GM19240 (cell line): ENCODE results near the gene ATP7B.

Source experiments
- DNase-seq: peaks from one replicate; pipeline ENCODE4 v3.0.0; 2011; ENCODE audit warnings: low spot score; ENCODE audit not compliant: insufficient read length

Gene ATP7B

GRCh38 chr13:51950722-51951121, 60.5 kb downstream of the ATP7B start:
- DNase-seq = no peak

DNA sequence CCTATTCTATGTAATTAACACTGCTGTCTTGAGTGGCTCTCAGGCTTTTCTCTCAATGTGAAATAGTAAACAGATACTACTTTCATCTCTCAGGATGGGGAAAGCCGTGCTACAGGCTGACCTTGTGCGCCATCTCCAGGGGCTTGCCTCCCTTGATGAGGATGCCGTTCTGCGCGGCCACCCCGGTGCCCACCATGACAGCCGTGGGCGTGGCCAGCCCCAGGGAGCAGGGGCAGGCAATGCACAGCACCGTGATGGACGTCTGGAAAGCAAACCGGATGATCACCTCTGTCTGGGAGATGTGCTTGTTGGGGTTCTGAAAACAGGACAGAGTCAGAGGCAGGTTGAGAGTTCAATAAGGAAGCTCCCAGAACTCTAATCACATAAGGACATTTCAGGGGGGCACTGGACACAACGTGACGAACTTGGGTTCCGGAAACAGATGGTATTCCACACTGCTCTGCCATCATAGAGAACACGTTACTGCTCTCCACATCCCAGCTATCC, 65.0 kb downstream of the ATP7B start:
- no peak for DNase-seq

GRCh38 chr13:51945149-51945548, 66.1 kb downstream of the ATP7B start:
- DNase-seq = no peak

- DNase-seq = no peak
Measured at GRCh38 chr13:51944428-51944827, 66.8 kb downstream of the ATP7B start.

DNA sequence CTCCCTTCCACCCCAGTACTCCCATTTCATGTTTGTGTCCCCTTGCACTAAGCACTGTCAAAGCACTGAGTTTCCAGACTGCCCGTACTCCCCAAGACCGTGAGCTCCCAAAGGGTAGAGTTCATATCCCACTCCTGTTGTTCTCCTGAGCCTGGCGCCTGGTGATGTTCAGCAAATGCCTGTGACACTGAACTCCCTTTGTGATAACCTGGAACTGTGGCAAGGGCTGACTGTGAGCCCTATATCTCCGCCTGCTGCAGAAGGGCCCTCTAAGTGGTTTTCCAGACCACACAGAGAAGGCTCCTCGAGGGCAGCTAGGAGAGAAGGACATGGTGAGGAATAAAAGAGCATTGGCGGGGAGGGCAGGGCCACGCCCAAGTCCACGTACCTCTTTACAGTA, 67.5 kb downstream of the ATP7B start:
- no peak for DNase-seq

DNA sequence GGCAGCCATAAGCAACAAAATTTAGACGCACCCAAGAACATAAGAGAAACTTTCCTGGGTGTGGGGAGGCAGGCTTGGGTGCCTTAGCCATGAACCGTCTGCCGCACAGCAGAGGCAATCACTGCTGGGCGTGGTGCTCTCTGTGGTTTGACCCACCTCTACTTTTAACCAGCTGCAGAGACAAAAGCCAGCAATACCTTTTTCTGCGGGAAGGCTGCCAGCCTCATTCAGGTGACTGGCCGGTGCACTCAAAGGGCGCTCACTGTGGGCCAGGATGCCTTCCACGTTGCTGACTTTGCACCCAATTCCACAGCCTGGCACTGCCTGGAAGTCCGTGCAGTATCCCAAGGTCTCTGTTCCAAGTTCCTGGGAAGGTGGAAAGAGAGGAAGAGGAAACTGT, 69.1 kb downstream of the ATP7B start:
- DNase-seq = no peak

- DNase-seq = no peak
Measured at GRCh38 chr13:51938454-51938853, 72.8 kb downstream of the ATP7B start.

DNA sequence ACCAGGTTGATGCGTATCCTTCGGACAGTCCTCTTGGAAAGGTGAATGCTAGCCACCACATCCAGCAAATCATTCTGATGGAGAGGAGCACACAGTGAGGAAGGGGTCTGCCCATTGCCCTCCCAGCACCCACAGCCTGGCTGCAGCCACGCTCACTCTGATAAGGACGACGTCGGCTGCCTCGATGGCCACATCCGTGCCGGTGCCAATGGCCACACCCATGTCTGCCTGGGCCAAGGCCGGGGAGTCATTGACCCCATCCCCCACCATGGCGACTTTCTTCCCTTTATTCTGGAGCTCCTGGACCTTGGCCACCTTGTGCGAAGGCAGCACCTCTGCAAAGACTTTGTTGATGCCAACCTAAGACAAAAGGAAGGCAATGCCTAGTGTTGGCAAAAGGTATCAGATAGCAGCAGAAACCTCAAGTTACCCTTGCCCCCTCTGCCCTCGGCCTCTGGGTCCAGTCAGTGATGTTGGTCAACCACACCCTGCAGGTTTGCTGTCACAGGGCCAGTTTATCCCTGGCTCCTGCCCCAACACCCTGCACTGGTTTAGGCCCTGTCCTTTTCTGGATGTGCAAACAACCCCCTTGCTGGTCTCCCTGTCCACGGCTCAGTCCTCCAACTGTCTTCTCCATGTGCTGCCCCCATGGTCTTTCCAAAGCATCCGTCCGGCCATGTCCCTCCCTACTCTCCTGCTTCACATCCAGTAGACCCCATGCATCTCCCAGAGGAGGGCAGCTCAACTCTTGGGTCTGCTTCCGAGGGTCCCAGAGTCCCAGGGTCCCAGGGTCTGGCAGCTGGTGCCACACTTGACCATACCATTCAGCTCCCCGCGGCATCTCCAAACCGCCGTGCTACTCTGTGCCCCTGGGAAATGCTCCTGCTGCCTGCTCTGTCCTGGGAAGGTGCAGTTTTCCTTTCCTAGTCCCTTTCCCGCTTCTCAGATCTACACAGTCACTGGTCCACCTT, 73.6 kb downstream of the ATP7B start:
- DNase-seq = no peak

DNA sequence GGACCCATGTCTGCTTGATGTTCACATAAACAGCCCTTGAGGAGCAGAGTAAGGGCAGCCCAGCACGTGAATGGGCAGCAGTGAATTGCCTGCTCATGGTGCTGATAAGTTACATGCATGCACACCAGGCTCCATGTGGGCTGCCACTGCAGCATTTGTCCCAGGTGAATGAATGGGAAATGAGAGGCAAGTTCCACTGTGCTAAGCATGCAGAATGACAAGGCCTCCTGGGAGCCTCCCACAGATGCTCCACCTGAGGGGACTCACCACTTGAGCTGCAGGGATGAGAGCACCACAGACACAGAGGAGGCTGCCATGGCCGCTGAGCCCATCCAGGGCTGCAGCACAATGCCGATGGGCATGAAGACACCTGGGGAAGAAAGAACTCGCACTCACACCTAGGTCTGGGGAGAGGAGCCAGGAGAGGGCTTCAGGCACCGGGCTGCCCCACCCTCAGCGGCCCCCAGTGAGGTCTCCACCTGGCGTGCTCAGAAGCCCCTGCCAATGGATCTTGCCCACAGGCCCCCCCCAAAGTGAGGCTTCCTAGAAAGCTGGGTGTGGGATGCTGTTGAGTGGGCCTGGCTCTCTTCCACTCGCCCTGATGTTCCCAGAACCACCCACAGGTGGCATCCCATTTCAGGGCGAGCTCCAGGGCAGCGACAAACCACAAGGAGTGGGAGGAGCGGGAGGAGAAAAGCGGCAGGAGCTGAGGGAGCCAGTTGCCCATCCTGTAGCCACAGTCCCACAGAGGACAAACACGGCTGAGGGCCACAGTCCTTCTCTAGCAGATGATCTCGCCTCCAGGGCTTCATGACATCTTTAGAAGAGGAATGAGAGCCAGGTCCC, 75.7 kb downstream of the ATP7B start:
- DNase-seq = no peak

- no peak for DNase-seq
Measured at GRCh38 chr13:51934461-51935087, 76.7 kb downstream of the ATP7B start.

GRCh38 chr13:51933466-51934058, 77.7 kb downstream of the ATP7B start:
- no peak for DNase-seq

GRCh38 chr13:51932231-51932630, 79.0 kb downstream of the ATP7B start:
- no peak for DNase-seq

- no peak for DNase-seq
Measured at GRCh38 chr13:51931606-51932005, 79.6 kb downstream of the ATP7B start.

- no peak for DNase-seq
Measured at GRCh38 chr13:51929699-51930098, 81.6 kb downstream of the ATP7B start.

DNA sequence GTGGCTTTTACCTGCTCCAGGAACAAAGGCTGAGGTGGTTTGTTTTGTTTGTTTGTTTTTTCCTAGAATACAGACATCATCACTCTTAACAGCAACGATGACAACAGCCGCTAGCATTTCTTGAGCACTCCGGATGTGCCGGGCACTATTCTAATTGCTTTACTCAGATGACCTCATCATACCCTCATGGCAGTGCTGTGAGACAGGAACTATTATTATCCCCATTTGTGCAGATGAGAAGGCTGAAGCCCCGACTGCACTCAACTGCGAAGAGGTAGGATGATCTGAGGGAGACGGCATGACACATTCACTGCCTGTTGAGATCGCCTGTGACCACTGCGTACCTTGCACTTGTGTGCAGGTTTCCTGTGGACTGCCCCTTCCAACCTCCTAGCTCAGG, 83.0 kb downstream of the ATP7B start:
- DNase-seq = no peak

- no peak for DNase-seq
Measured at GRCh38 chr13:51927129-51927528, 84.1 kb downstream of the ATP7B start.

DNA sequence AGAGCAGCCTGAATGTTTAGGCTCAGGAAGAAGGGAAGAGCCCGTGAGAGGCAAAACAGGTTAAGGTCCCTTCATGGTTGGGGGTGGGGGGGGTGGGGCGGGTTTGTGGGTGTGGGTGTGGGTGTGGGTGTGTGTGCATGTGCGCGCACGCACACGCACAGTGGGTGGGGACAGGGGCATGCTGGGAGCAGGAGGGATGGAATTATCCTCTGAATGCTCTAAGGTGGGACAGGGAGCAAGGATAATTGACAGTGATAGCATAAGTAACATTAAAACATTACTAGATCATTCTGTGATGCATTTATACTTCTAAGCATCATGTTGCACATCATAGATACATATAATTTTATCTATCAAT, 84.7 kb downstream of the ATP7B start:
- DNase-seq = no peak

GRCh38 chr13:51925865-51926527, 85.3 kb downstream of the ATP7B start:
- DNase-seq = no peak

DNA sequence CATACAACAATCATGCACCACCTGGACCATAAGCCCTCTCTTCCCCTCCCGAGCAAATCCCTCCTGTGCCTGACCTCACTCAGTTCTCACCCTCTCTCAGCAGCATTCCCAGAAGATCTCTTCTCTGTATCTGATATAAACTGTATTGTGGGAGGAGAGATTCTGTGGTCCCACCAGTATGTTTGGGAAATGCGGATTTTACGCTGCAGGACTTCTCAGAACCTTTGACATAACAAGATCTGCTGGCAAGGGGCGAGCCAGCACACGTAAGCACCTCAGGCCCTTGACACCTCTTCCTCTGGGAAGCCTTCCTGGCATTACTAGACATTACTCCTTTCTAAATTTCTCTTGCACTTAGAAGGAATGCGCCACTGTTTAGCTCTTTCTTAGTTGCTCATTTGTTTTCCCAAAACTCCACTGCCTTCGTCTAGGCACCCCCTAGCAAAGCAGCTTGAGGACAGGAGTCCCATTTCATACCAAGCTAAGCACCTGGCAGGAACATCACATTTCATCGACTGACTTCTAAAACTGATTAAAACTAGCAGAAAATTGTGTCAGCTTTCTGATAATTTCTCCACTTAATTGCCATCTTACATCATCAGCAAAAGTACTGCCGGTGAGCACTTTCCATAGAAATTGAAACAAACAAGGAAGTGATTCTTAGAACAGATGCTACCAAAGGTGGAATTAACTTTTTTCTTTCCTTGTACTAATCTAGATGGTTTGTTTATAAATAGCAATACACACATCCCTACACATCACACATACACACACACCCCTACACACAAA, 86.3 kb downstream of the ATP7B start:
- DNase-seq = no peak

DNA sequence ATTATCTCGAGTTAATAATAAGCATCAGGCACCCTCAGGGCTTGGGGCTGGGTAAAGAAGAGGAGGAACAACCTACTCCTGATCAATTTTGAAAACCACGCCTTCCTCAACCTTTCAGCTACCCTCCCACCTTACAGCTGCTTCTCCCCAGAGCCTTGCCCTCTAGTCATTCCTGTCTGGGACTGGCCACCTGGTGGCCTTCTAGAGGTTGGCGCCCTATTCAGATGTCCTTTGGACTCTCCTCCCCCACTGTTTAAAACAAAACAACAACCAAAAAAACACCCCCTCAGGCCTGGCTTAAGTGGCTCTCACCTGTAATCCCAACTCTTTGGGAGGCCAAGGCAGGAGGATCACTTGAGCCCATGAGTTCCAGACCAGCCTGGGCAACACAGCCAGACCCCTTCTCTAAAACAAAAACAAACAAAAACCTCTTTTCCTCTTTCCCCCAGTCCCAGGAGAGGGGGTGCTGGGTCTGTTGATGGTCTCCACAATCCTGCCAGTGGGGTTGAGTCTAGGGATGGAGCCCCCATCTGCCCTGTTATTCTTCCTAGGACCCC, 87.2 kb downstream of the ATP7B start:
- DNase-seq = no peak
